Measurements from ENCODE around the gene TBC1D9B.

TBC1D9B gene

DNA sequence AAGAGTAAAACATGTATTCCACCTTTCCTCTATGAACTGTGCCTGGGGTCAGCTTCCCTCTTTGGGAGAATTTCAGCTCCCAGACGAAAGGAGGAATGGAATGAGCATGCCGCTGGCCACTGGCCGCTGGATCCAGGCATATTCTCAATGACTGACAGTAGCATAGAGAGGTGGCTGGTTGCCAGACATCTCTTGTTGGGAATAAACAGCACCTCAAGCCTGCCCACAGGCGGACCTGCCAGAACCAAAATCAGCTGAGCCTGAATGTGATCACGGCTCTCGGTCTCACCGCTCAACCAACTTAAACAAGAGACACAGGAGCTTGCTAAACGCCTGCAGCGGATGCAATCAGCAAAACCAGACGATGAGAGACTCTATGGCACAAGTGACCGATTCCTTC, 20.6 kb downstream of the TBC1D9B start:
- H3K9ac ChIP-seq (ENCODE audit: low read depth, low read length), result no peak overlapping the region
- peaks cover 29% of the 10 kb centered on the region for H3K9me3 ChIP-seq (ENCODE audit: insufficient read depth, low read length, severe bottlenecking)
- H2AFZ ChIP-seq (ENCODE audit: low read depth, low read length), result no peak overlapping the region
- no peak overlapping the region for H3K4me3 ChIP-seq (ENCODE audit: low read depth in 1 of 2, low read length in 2 of 2)
- no peaks in the 10 kb centered on the region for H3K4me1 ChIP-seq (ENCODE audit: insufficient read depth, low read length)
- H3K4me2 ChIP-seq (ENCODE audit: insufficient read depth, low read length), result no peak overlapping the region
- peaks cover 98% of the 10 kb centered on the region for H3K36me3 ChIP-seq (ENCODE audit: insufficient read depth, low read length)
- H3K79me2 ChIP-seq (ENCODE audit: insufficient read depth, low read length), result no peaks in the 10 kb centered on the region
- H4K20me1 ChIP-seq (ENCODE audit: insufficient read depth, low read length), result no peaks in the 10 kb centered on the region
- H3K27ac ChIP-seq (ENCODE audit: low read length), result no peak overlapping the region
- ATAC-seq (ENCODE audit: insufficient read depth, low read depth) (no peak), DNase-seq (no peak)
- TF ChIP-seq CTCF (IDR thresholded peaks at IDR 0.05; ENCODE audit: borderline replicate concordance, extremely low read depth, low read length, poor library complexity, severe bottlenecking), result no peak
- no peaks in the 10 kb centered on the region for H3K27me3 ChIP-seq (ENCODE audit: insufficient read depth, low read length, poor library complexity)

- ATAC-seq (ENCODE audit: insufficient read depth, low read depth) (no peak), DNase-seq (no peak)
- Histone ChIP-seq H3K79me2 (ENCODE audit: insufficient read depth, low read length) (no peaks in the 10 kb centered on the region), H3K36me3 (ENCODE audit: insufficient read depth, low read length) (peaks cover 91% of the 10 kb centered on the region), H3K4me2 (ENCODE audit: insufficient read depth, low read length) (no peak overlapping the region), H3K9me3 (ENCODE audit: insufficient read depth, low read length, severe bottlenecking) (peaks cover 29% of the 10 kb centered on the region), H2AFZ (ENCODE audit: low read depth, low read length) (no peak overlapping the region), H3K9ac (ENCODE audit: low read depth, low read length) (no peak overlapping the region), H3K27me3 (ENCODE audit: insufficient read depth, low read length, poor library complexity) (no peaks in the 10 kb centered on the region), H3K27ac (ENCODE audit: low read length) (no peak overlapping the region), H3K4me3 (ENCODE audit: low read depth in 1 of 2, low read length in 2 of 2) (no peak overlapping the region), H4K20me1 (ENCODE audit: insufficient read depth, low read length) (no peaks in the 10 kb centered on the region), H3K4me1 (ENCODE audit: insufficient read depth, low read length) (no peaks in the 10 kb centered on the region)
- TF ChIP-seq CTCF (IDR thresholded peaks at IDR 0.05; ENCODE audit: borderline replicate concordance, extremely low read depth, low read length, poor library complexity, severe bottlenecking) (no peak), EZH2 (IDR thresholded peaks at IDR 0.05; ENCODE audit: borderline replicate concordance, low read depth, low read length, severe bottlenecking) (no peak)
These were observed 21.3 kb downstream of the TBC1D9B start for GRCh38 chr5:179886190-179886911.

DNA sequence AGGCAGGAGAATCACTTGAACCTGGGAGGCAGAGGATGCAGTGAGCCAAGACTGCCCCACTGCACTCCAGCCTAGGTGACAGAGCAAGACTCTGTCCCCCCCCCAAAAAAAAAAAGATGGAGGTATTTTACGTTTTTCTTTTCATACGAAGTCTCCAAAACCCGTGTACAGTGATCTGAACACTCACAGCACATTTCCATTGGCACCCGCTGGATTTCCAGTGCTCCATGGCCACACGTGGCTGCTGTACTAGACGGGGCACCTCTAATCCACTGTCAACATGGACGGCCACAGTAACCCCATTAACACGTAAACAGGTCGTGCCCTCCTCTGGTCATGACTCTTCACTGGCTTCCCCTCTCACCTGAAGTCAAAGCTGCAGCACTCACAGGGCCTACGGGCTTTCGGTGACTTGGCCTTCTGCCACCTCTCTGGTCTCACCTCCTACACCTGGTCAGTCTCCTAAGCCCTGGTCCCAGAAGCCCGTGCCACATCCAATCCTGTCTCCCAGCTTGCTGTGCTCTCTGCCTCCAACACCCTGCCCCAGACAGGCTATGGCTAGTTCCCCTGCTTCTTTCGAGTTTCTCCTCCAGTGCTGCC, 22.1 kb downstream of the TBC1D9B start:
- Histone ChIP-seq H3K27ac (ENCODE audit: low read length) (no peak overlapping the region), H3K36me3 (ENCODE audit: insufficient read depth, low read length) (peaks cover 88% of the 10 kb centered on the region), H3K4me1 (ENCODE audit: insufficient read depth, low read length) (no peaks in the 10 kb centered on the region), H3K79me2 (ENCODE audit: insufficient read depth, low read length) (no peaks in the 10 kb centered on the region), H3K27me3 (ENCODE audit: insufficient read depth, low read length, poor library complexity) (no peaks in the 10 kb centered on the region), H2AFZ (ENCODE audit: low read depth, low read length) (no peak overlapping the region), H3K4me3 (ENCODE audit: low read depth in 1 of 2, low read length in 2 of 2) (no peak overlapping the region), H3K9me3 (ENCODE audit: insufficient read depth, low read length, severe bottlenecking) (peaks cover 29% of the 10 kb centered on the region), H3K9ac (ENCODE audit: low read depth, low read length) (no peak overlapping the region), H4K20me1 (ENCODE audit: insufficient read depth, low read length) (no peaks in the 10 kb centered on the region), H3K4me2 (ENCODE audit: insufficient read depth, low read length) (no peak overlapping the region)
- no peak for TF ChIP-seq EZH2 (IDR thresholded peaks at IDR 0.05; ENCODE audit: borderline replicate concordance, low read depth, low read length, severe bottlenecking)
- no peak for TF ChIP-seq CTCF (IDR thresholded peaks at IDR 0.05; ENCODE audit: borderline replicate concordance, extremely low read depth, low read length, poor library complexity, severe bottlenecking)
- no peak for DNase-seq
- no peak for ATAC-seq (ENCODE audit: insufficient read depth, low read depth)
